GM18951 (cell line): ENCODE results near the gene CAMK4.
"Not testable (repeated sequence)": the region's sequence is repeated elsewhere in the genome, so short reads cannot be mapped to it uniquely, and the experiment has no call there.

Experiments used
- POLR2A ChIP-seq: IDR thresholded peaks from 4 replicates; pipeline ENCODE4 v1.6.1; 2011; ENCODE audit warnings: mild to moderate bottlenecking; ENCODE audit not compliant: insufficient read length, insufficient read depth; ENCODE audit errors: extremely low read depth
- in situ Hi-C: fragments of 300-500 bp; cut with MboI; formaldehyde crosslinking; loops from one replicate; pipeline ENCODE4 v1.12.0; 2022; ENCODE audit warnings: low sequenced_read_pairs, mixed read lengths, inconsistent platforms; ENCODE audit not compliant: unreplicated experiment

Gene CAMK4

DNA sequence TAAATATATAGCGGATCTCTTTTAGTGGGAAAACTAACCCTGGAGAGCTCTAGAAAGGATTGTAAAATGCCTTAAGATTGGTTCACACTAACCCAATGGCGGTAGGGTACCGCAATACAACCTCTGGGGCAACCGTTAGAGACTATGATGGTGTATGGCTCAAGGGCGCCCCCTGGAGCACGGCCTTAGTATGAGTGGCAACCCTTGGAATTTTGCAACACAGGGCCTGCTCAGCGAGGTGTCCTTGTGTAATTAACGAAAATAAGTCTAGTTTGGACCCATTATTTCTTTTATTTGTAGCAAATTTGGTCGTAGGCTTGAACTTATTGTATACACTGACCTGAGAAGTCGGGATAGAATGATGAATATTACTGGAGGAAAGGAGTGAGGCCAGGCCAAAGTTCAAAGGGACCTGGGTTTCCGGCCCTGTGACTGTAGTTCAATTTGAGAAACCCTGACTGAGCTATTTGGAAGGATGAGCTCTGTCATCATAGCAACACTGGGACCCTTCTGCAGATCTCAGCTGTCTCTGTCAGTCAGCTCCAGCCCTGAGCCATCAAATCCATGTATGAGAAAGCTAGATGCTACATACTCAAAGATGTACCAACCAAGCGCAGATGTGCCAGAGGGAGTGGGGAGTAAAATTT is 54.8 kb downstream of the CAMK4 start:
- in situ Hi-C loops: loop anchor here (5.0 kb wide), 1 partner anchor 117 kb away; no protein-coding TSS in a partner anchor
- no peak for TF ChIP-seq POLR2A

- no peak for TF ChIP-seq POLR2A
- in situ Hi-C loops: no loop called here
Observed at GRCh38 chr5:111280282-111280951, 56.2 kb downstream of the CAMK4 start.

DNA sequence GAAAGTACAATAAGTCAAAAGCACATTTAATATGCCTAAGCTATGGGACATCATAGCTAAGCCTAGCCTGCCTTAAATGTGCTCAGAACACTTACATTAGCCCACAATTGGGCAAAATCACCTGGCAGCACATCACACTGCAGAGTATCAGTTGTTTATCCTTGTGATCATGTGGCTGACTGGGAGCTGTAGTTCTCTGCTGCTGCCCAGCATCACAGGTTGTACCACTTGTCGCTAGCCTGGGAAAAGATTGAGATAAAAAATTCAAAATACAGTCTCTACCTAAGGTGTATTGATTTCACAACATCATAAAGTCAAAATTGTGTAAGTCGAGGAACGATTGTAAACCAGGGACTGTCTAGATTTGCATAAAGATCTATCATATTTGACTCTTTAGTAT is 58.6 kb downstream of the CAMK4 start:
- no peak for TF ChIP-seq POLR2A

DNA sequence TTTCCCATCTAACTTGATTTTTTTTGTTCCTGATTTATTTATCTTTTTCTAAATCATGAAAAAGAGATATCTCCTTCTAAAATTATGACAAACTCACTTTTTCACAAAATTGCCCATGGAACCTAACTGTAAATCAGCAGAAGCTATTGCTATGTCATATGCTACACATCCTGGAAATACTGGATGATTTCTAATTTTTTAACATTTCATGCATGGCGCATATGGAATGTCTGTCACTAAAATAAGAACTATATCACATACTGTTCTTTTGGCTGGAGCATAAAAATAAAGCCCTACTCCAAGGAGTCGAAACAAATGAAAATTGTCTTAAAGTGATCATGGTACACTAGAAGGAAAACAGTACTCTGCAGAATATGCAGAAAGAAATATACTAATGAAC is 60.6 kb downstream of the CAMK4 start:
- no peak for TF ChIP-seq POLR2A
- in situ Hi-C loops: no loop called here

More for the DNA sequence above, 58.6 kb downstream of the CAMK4 start:
- in situ Hi-C loops: no loop called here

DNA sequence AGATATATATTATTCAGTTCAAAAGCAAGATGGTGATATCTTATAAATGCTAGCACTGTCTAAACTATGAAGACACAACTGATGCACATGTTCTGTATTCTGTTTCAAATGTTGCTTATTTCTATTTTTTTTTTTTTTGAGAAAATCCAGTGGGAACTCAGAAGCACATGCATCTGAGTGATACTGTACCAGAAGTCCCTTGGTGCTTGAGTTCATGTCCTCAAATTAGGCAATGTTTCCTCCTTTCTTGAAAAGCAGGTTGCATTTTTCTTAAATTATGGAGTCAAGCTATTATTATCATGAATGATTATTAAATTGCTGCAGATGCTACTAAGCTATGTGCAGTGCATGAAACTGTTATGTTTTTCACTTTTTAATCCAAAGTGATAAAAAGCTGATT is 70.4 kb downstream of the CAMK4 start:
- TF ChIP-seq POLR2A: no peak

DNA sequence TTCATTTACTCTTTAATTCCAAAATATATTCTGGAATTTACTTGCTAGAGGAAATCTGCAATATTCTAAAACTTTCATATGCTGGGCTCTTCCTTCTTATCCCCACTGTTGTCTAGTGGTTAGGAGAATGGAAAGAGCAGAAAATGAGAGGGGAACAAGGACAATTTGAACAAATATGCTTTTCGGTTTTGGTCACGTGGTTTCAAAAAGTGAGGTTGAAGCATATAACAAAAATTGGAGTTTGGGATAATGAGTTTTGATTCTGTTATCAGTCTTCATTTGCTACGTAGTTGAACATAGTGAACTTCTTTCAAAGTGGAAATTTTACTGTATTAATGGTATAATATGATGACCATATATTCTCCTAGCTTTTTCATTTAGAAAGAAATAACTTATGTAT is 71.5 kb downstream of the CAMK4 start:
- TF ChIP-seq POLR2A: no peak
- in situ Hi-C loops: no loop called here

More for the DNA sequence above, 70.4 kb downstream of the CAMK4 start:
- in situ Hi-C loops: no loop called here

DNA sequence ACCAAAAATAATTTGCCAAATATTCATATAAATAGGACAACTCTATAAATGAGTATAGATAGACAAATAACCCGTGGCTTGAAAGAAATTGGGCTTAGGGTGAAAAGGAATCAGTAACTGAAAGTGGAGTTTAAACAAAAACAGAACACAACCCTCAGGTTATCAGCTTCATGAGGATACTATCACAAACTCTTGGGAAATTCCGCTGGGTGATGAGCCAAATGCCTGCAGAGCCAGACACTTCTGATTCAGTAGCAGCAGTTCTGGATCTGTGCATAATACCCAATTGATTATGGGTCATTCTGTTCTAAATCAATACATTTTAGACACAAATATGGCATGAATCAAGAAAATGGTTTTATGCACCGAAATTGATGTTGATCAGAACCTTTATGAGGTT is 72.4 kb downstream of the CAMK4 start:
- TF ChIP-seq POLR2A: no peak
- in situ Hi-C loops: no loop called here

DNA sequence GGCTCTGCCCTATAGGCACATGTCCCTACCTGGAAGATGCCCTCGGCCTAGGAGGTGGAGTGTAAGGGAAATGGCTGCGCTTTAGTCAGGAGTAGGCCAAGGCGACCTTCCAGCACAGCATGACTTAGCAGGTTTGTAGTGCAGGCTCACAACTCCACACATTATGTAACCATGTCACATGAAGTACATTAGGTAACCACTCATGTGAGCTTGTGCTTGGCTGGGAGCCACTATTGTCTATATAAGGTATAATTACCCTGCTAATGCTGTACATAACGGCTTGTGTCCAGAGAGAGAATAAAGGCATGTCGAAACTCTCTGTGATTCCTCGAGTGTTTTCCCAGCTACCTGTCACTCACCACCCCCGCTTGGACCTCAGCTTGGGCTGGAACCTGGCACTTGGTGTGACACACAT is 74.9 kb downstream of the CAMK4 start:
- no peak for TF ChIP-seq POLR2A
- in situ Hi-C loops: no loop called here

GRCh38 chr5:111299831-111300432 is 75.7 kb downstream of the CAMK4 start:
- TF ChIP-seq POLR2A: no peak
- in situ Hi-C loops: no loop called here

GRCh38 chr5:111301264-111301663 is 77.1 kb downstream of the CAMK4 start:
- no peak for TF ChIP-seq POLR2A
- in situ Hi-C loops: no loop called here

DNA sequence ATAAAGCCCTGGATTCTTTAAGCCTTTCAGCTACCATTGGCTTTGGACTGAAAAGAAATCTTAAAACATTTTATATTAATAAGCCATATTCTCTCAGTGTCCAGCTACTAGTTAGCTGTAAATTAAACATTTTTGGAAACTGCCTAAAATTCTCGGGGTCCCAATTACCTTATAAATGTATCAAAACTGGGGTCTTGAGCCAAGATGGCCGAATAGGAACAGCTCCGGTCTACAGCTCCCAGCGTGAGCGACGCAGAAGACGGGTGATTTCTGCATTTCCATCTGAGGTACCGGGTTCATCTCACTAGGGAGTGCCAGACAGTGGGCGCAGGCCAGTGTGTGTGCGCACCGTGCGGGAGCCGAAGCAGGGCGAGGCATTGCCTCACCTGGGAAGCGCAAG is 77.9 kb downstream of the CAMK4 start:
- in situ Hi-C loops: not testable (repeated sequence)

DNA sequence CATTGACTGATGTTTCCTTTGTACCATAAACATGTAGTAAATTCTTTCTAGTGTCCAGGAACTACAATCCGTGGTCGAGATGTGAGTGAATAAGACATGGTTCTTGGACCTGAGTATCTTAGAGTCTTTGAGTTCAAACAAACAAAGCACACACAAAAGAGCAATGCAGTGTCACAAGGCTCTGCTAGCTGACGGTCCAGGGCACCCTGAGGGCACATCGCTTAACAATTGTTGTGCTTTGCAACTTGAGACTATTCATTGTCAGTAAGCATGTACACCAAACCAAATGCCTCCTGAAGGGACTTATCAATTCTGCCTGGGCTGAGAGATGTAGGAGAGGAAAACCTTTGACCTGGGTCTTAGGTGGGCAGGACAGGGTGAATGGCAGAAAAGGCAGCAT is 84.8 kb downstream of the CAMK4 start:
- in situ Hi-C loops: no loop called here
- no peak for TF ChIP-seq POLR2A

- in situ Hi-C loops: no loop called here
- TF ChIP-seq POLR2A: no peak
Observed at GRCh38 chr5:111309384-111309783, 85.2 kb downstream of the CAMK4 start.
